Ureter (tissue), 1 donor: Measurements from ENCODE around the gene GATAD2A. TPM values are rescaled to one million over a fixed set of nuclear protein-coding genes. Genes with fewer than 3 reads are reported as not detected.
"Not testable (repeated sequence)": the region's sequence is repeated elsewhere in the genome, so short reads cannot be mapped to it uniquely, and the experiment has no call there.

Source experiments
- DNase-seq: peaks from one replicate; pipeline ENCODE4 v3.0.0-alpha.2; 2020; ENCODE audit warnings: low spot score
- total RNA-seq: library from RNA; stranded (reverse); gene quantifications from one replicate; pipeline ENCODE4 v1.2.4, GENCODE V29; 2023
- donor health status: DM: yes; HTN: yes; CAD: no.

Gene GATAD2A
- total RNA-seq, 1 donor from 2014 or later = 92.7 TPM

GRCh38 chr19:19446655-19447437 lies 41.4 kb downstream of the GATAD2A start:
- DNase-seq = no peak

GRCh38 chr19:19447536-19448237 lies 42.2 kb downstream of the GATAD2A start:
- no peak for DNase-seq

GRCh38 chr19:19448238-19448544 lies 42.7 kb downstream of the GATAD2A start:
- no peak for DNase-seq

- no peak for DNase-seq
Measured at GRCh38 chr19:19451429-19452242, 46.2 kb downstream of the GATAD2A start.

- no peak for DNase-seq
Measured at GRCh38 chr19:19452243-19453124, 47.0 kb downstream of the GATAD2A start.

GRCh38 chr19:19453125-19453454 lies 47.6 kb downstream of the GATAD2A start:
- DNase-seq = no peak

- not testable (repeated sequence) for DNase-seq
Measured at GRCh38 chr19:19455166-19455919, 49.9 kb downstream of the GATAD2A start.

GRCh38 chr19:19457671-19458070 lies 52.2 kb downstream of the GATAD2A start:
- DNase-seq = no peak

- no peak for DNase-seq
Measured at GRCh38 chr19:19458110-19458816, 52.8 kb downstream of the GATAD2A start.

GRCh38 chr19:19459073-19459472 lies 53.6 kb downstream of the GATAD2A start:
- DNase-seq = no peak

GRCh38 chr19:19459707-19460251 lies 54.3 kb downstream of the GATAD2A start:
- no peak for DNase-seq

- no peak for DNase-seq
Measured at GRCh38 chr19:19460258-19460731, 54.8 kb downstream of the GATAD2A start.

- DNase-seq = no peak
Measured at GRCh38 chr19:19460761-19461265, 55.3 kb downstream of the GATAD2A start.

GRCh38 chr19:19461306-19461670 lies 55.8 kb downstream of the GATAD2A start:
- no peak for DNase-seq

GRCh38 chr19:19461671-19462622 lies 56.5 kb downstream of the GATAD2A start:
- peak; percentile 57 for DNase-seq

GRCh38 chr19:19463348-19464117 lies 58.1 kb downstream of the GATAD2A start:
- DNase-seq = no peak

GRCh38 chr19:19464339-19465098 lies 59.0 kb downstream of the GATAD2A start:
- DNase-seq = no peak
